ENCODE measurements around the gene ANKIB1. TPM values are rescaled to one million over a fixed set of nuclear protein-coding genes. Genes with fewer than 3 reads are reported as not detected.

The ANKIB1 gene
- total RNA-seq: 21.7 and 40.2 TPM in 2 replicates

GRCh38 chr7:92245487-92246359 lies at the start of gene ANKIB1, which contains the start of gene KRIT1:
ANKIB1 (plus strand) TSS chr7:92245974; CDS start chr7:92294979, 49,005 bp downstream.
KRIT1 (minus strand) TSS chr7:92245914; CDS start chr7:92242135, 3,779 bp downstream.

GRCh38 chr7:92447345-92448204 lies 201.8 kb downstream of the ANKIB1 start, which contains the start of gene GATAD1:
GATAD1 (plus strand) TSS chr7:92447482; CDS start chr7:92447730, 248 bp downstream.

Other genes starting within 250 kb of the ANKIB1 start
- gene CYP51A1, start 111.5 kb upstream of the ANKIB1 start, total RNA-seq: 79.2 and 107 TPM in 2 replicates
- under 0.01 TPM in 2 replicates for gene LRRD1, start 66.8 kb upstream of the ANKIB1 start, total RNA-seq
- gene KRIT1, start 60 bp upstream of the ANKIB1 start, total RNA-seq: 25.6 and 45.8 TPM in 2 replicates
- gene GATAD1, start 201.5 kb downstream of the ANKIB1 start, total RNA-seq: 10.2 and 20.1 TPM in 2 replicates
- not detected in 2 replicates for gene ERVW-1, start 232.0 kb downstream of the ANKIB1 start, total RNA-seq